IMR-90 (cell line): Measurements from ENCODE around the gene USP9X. TPM values are rescaled to one million over a fixed set of nuclear protein-coding genes. Genes with fewer than 3 reads are reported as not detected.

Source experiments
- ATAC-seq: fragments of 200-7000 bp; cut with Tn5 transposase; 2 replicates; pipeline ENCODE4 v1.9.1; 2020; ENCODE audit warnings: low read depth, mild to moderate bottlenecking, moderate library complexity
- BruUV-seq: library from RNA; stranded (reverse); fragments of 400-500 nt; replicated peaks from 2 replicates; lab custom pipeline; 2021; lab: Mats Ljungman, UMichigan
- CTCF ChIA-PET: fragments of 300-600 bp; formaldehyde crosslinking; extraction: SDS; loops from one replicate; lab custom pipeline; 2021; ENCODE audit warnings: antibody characterized with exemption; lab: Yijun Ruan, JAX
- POLR2A ChIA-PET: fragments of 300-600 bp; sonication (Branson Sonifier 250); formaldehyde crosslinking; loops from one replicate; lab custom pipeline; 2022; ENCODE audit warnings: antibody characterized with exemption; ENCODE audit not compliant: unreplicated experiment; lab: Charles Lee
- DNase-seq: peaks from one replicate; pipeline ENCODE4 v3.0.0; 2013
- H2AFZ ChIP-seq: replicated peaks from 2 replicates; pipeline ENCODE3; 2013; ENCODE audit warnings: low read length, mild to moderate bottlenecking; ENCODE audit not compliant: poor library complexity
- H2AK5ac ChIP-seq: 2 replicates; pipeline ENCODE4 v1.6.1; 2013; ENCODE audit warnings: low read depth, low read length, inconsistent platforms
- H2AK9ac ChIP-seq: replicated peaks from 2 replicates; pipeline ENCODE3; 2013; ENCODE audit warnings: mild to moderate bottlenecking, low read depth, low read length, moderate library complexity; ENCODE audit not compliant: poor library complexity
- H2BK120ac ChIP-seq: 2 replicates; pipeline ENCODE4 v1.6.1; 2013; ENCODE audit warnings: low read depth, low read length, inconsistent platforms
- H2BK15ac ChIP-seq: 3 replicates; pipeline ENCODE4 v1.6.1; 2013; ENCODE audit warnings: low read depth, low read length, inconsistent platforms
- H2BK20ac ChIP-seq: 2 replicates; pipeline ENCODE4 v1.6.1; 2013; ENCODE audit warnings: low read depth, mild to moderate bottlenecking, inconsistent platforms, low read length, moderate library complexity
- H2BK5ac ChIP-seq: 2 replicates; pipeline ENCODE4 v1.6.1; 2013; ENCODE audit warnings: mild to moderate bottlenecking, low read depth, low read length, inconsistent platforms; ENCODE audit not compliant: poor library complexity, severe bottlenecking
- H3K14ac ChIP-seq: replicated peaks from 2 replicates; pipeline ENCODE4 v1.6.1; 2013; ENCODE audit warnings: low read depth, low read length, inconsistent platforms
- H3K18ac ChIP-seq: 2 replicates; pipeline ENCODE4 v1.6.1; 2013; ENCODE audit warnings: low read depth, low read length, control low read depth
- H3K23ac ChIP-seq: 2 replicates; pipeline ENCODE4 v1.6.1; 2013; ENCODE audit warnings: low read depth, low read length, inconsistent platforms
- H3K27ac ChIP-seq: 2 replicates; pipeline ENCODE4 v1.5.1; 2013; ENCODE audit warnings: mild to moderate bottlenecking, control low read depth, low read length; ENCODE audit not compliant: insufficient read depth
- H3K27me3 ChIP-seq: 2 replicates; pipeline ENCODE4 v1.6.1; 2013; ENCODE audit warnings: low read length; ENCODE audit not compliant: control insufficient read depth, insufficient read depth
- H3K36me3 ChIP-seq: 2 replicates; pipeline ENCODE4 v1.6.1; 2013; ENCODE audit warnings: low read length, mixed read lengths; ENCODE audit not compliant: control insufficient read depth, insufficient read depth
- H3K4ac ChIP-seq: 2 replicates; pipeline ENCODE4 v1.6.1; 2013; ENCODE audit warnings: low read depth, low read length, inconsistent platforms
- H3K4me1 ChIP-seq: 2 replicates; pipeline ENCODE4 v1.6.1; 2013; ENCODE audit warnings: low read length, mixed read lengths; ENCODE audit not compliant: control insufficient read depth, insufficient read depth
- H3K4me2 ChIP-seq: 2 replicates; pipeline ENCODE4 v1.6.1; 2013; ENCODE audit warnings: low read depth, mild to moderate bottlenecking, control low read depth, low read length, moderate library complexity
- H3K4me3 ChIP-seq: 2 replicates; pipeline ENCODE4 v1.5.1; 2013; ENCODE audit warnings: low read depth, mild to moderate bottlenecking, control low read depth, low read length, moderate library complexity; ENCODE audit not compliant: insufficient read depth
- H3K56ac ChIP-seq: 2 replicates; pipeline ENCODE4 v1.6.1; 2013; ENCODE audit warnings: low read length, inconsistent platforms; ENCODE audit not compliant: insufficient read depth; ENCODE audit errors: extremely low read depth
- H3K79me1 ChIP-seq, 2 experiments: 2 replicates each; pipeline ENCODE4 v1.6.1; 2013; ENCODE audit warnings: low read length in 2 of 2, inconsistent platforms in 1 of 2, low read depth in 1 of 2
- H3K9ac ChIP-seq: 2 replicates; pipeline ENCODE4 v1.6.1; 2013; ENCODE audit warnings: low read depth, low read length, control low read depth
- H3K9me1 ChIP-seq: 2 replicates; pipeline ENCODE4 v1.6.1; 2013; ENCODE audit warnings: low read length, inconsistent platforms; ENCODE audit not compliant: insufficient read depth
- H3K9me3 ChIP-seq: 2 replicates; pipeline ENCODE4 v1.6.1; 2013; ENCODE audit warnings: low read length; ENCODE audit not compliant: control insufficient read depth, insufficient read depth
- H4K20me1 ChIP-seq: 2 replicates; pipeline ENCODE4 v1.6.1; 2013; ENCODE audit warnings: low read length, inconsistent platforms; ENCODE audit not compliant: insufficient read depth
- H4K5ac ChIP-seq: 2 replicates; pipeline ENCODE4 v1.6.1; 2013; ENCODE audit warnings: mild to moderate bottlenecking, low read depth, low read length, control low read depth
- H4K8ac ChIP-seq, 2 experiments: 2 replicates each; pipeline ENCODE4 v1.6.1; 2013; ENCODE audit warnings: low read depth in 2 of 2, low read length in 2 of 2, control low read depth in 1 of 2, inconsistent platforms in 1 of 2
- H4K91ac ChIP-seq: 2 replicates; pipeline ENCODE4 v1.6.1; 2013; ENCODE audit warnings: low read depth, low read length, inconsistent platforms; ENCODE audit not compliant: insufficient read depth
- CEBPB ChIP-seq: IDR thresholded peaks from 2 replicates; pipeline ENCODE4 v1.6.1; 2012; ENCODE audit warnings: low read depth, low read length, improper control_type of control experiment
- CHD1 ChIP-seq: IDR thresholded peaks from 2 replicates; pipeline ENCODE4 v1.6.1; 2012; ENCODE audit warnings: low read depth, low read length, improper control_type of control experiment
- MAFK ChIP-seq: IDR thresholded peaks from 2 replicates; pipeline ENCODE4 v1.6.1; 2012; ENCODE audit warnings: low read depth, low read length, improper control_type of control experiment
- MAZ ChIP-seq: IDR thresholded peaks from 2 replicates; pipeline ENCODE4 v1.6.1; 2012; ENCODE audit warnings: low read depth, mild to moderate bottlenecking, low read length, improper control_type of control experiment, moderate library complexity, borderline replicate concordance
- NFE2L2 ChIP-seq: fragments of 150-350 bp; IDR thresholded peaks from 2 replicates; pipeline ENCODE4 v1.6.1; 2016; ENCODE audit warnings: low read depth, mild to moderate bottlenecking, low read length
- RAD21 ChIP-seq: IDR thresholded peaks from 2 replicates; pipeline ENCODE4 v1.6.1; 2012; ENCODE audit warnings: low read length, improper control_type of control experiment
- RCOR1 ChIP-seq: IDR thresholded peaks from 2 replicates; pipeline ENCODE4 v1.6.1; 2012; ENCODE audit warnings: mild to moderate bottlenecking, low read length, improper control_type of control experiment; ENCODE audit not compliant: insufficient replicate concordance
- SMC3 ChIP-seq: fragments of 150-350 bp; IDR thresholded peaks from 2 replicates; pipeline ENCODE4 v1.6.1; 2016; ENCODE audit warnings: low read depth, mild to moderate bottlenecking, antibody characterized with exemption, low read length, moderate library complexity
- WGBS, 2 experiments: methylation state at CpG; one replicate each; pipeline versions ENCODE4 v1.1.5 to v1.1.7; 2013; ENCODE audit warnings: missing lambda C conversion rate in 2 of 2; ENCODE audit not compliant: insufficient read length in 1 of 2; ENCODE audit errors: extremely low coverage in 2 of 2; 5-methylcytosine and 5-hydroxymethylcytosine counted together
- dilution Hi-C: fragments of 300-500 bp; cut with HindIII; formaldehyde crosslinking; loops from one replicate; pipeline ENCODE4 v1.14.3; 2018; ENCODE audit warnings: low sequenced_read_pairs; ENCODE audit not compliant: unreplicated experiment
- in situ Hi-C: fragments of 300-500 bp; cut with MboI; formaldehyde crosslinking; loops from 3 replicates; pipeline ENCODE4 v1.14.3; 2019; ENCODE audit warnings: low sequenced_read_pairs, inconsistent platforms, mixed read lengths
- intact Hi-C: fragments of 100-400 bp; cut with micrococcal nuclease; formaldehyde crosslinking; loops from 2 replicates; pipeline ENCODE4 v1.10.0; 2022
- polyA plus RNA-seq, 3 experiments: library from polyadenylated mRNA; depleted of rRNA; stranded (reverse); fragments of >200 nt; gene quantifications; 2 replicates each; pipeline ENCODE4 v1.2.3, GENCODE V29; 2012; ENCODE audit warnings: low replicate concordance in 1 of 3
- total RNA-seq: library from RNA; depleted of rRNA; stranded (reverse); fragments of >200 nt; gene quantifications from 2 replicates; pipeline ENCODE4 v1.2.3, GENCODE V29; 2012

USP9X gene
- total and polyA plus RNA-seq, 2 of the 4 experiments (the other 2 are of a cell fraction): 17.5 to 104 TPM

- H4K8ac ChIP-seq: no peak overlapping the region
- no peak overlapping the region for H3K14ac ChIP-seq
- ATAC-seq (no peak), DNase-seq (no peak)
- 80% methylated on average over 1 of the region's 4 CpGs; no CpG with 5 or more reads in 1 of the 2 experiments for WGBS, 2 experiments
- peaks cover 2% of the 10 kb centered on the region for H4K20me1 ChIP-seq
- no peak overlapping the region for H2AK9ac ChIP-seq
- in situ Hi-C loops (no loop called here), dilution Hi-C loops (no loop called here), intact Hi-C loops (no loop called here)
- H4K91ac ChIP-seq: no peak overlapping the region
- H3K36me3 ChIP-seq: peaks cover 8% of the 10 kb centered on the region
- no peak for TF ChIP-seq NFE2L2
- no peak for TF ChIP-seq CHD1
- no peak for TF ChIP-seq RCOR1
- no peak for TF ChIP-seq CEBPB
- TF ChIP-seq RAD21: no peak
- no peak for TF ChIP-seq MAFK
- TF ChIP-seq MAZ: no peak
- no peak for TF ChIP-seq SMC3
- no peak overlapping the region for H2AK5ac ChIP-seq
- no peak overlapping the region for H2BK20ac ChIP-seq
- no peaks in the 10 kb centered on the region for H3K9me3 ChIP-seq
- H2AFZ ChIP-seq: no peak overlapping the region
- H2BK120ac ChIP-seq: no peak overlapping the region
- H2BK15ac ChIP-seq: no peak overlapping the region
- H4K5ac ChIP-seq: no peak overlapping the region
- no peak overlapping the region for H3K27ac ChIP-seq
- ChIA-PET POLR2A (no interaction called here), CTCF (no interaction called here)
- H2BK5ac ChIP-seq: no peak overlapping the region
- no peaks in the 10 kb centered on the region for H3K4me1 ChIP-seq
- H3K23ac ChIP-seq: no peak overlapping the region
- no peak overlapping the region for H3K4me3 ChIP-seq
- BruUV-seq: no TSS peak
- no peak overlapping the region for H3K18ac ChIP-seq
- H3K9me1 ChIP-seq: no peaks in the 10 kb centered on the region
- no peak overlapping the region for H3K4ac ChIP-seq
- no peak overlapping the region for H3K56ac ChIP-seq
- H3K79me1 ChIP-seq: peaks cover 0 to 13% of the 10 kb centered on the region in 2 experiments; a peak in 2 of 4 replicates
- peaks cover 2% of the 10 kb centered on the region; the same call in 1 of the 2 replicates for H3K27me3 ChIP-seq
- no peak overlapping the region for H3K9ac ChIP-seq
- H3K4me2 ChIP-seq: no peak overlapping the region
Measured at GRCh38 chrX:41164449-41164848, 79.2 kb downstream of the USP9X start.
